Placental epithelial cell (primary cell): ENCODE data around the gene DKK3. TPM values are rescaled to one million over a fixed set of nuclear protein-coding genes. Genes with fewer than 3 reads are reported as not detected.

ENCODE experiments used
- total RNA-seq: library from RNA; depleted of rRNA; stranded (reverse); fragments of >200 nt; gene quantifications from 2 replicates; pipeline ENCODE4 v1.2.3, GENCODE V29; 2012

Gene DKK3
- total RNA-seq = 770 and 1,126 TPM in 2 replicates

DNA sequence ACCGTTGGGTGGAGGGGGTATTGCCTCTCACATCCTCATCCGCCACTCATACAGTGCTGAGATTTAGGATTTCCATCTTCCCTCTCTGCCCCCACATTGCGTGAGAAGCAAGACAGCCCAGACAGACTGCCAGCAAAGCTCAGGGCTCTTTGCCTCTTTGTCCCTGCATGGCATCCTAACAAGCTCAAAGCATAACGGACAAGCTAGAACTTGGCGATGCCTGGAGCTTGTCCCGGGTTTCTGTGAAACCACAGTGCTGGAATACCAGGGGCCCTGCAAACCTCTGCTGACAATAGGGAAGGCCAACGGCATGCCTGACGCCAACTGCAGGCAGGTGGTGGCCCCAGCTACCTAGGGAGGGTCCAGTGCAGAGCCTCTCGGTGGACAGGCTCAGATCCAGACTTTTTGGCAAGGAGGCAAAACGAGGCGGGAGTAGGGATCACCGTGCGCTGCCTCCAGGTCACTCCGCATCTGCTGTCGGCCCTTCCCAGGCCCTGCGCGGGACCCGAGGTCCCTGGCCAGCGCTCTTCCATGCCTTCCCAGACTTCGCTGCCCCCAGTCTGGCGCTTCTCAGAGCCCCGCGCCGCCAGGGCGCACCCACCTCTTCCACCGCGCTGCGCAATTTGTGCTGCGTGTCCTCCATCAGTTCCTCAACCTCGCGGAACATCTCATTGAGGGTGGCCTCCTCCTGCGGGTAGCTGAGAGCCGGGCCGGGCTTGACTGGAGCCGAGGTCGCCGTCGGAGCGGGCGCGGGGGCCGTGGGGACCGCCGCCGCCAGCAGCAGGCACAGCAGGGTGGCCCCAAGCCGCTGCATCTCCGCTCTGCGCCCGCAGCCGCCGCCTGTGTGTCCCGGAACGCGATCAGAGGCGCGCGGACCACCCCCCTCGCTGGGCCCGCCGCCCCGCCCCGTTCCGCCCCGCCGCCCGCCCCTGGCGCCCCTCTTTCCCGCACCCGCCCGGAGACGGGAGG lies at the start of gene DKK3:
Gene DKK3 (minus strand): TSS at position 858 of the 969 bp plus-strand sequence. CDS start 44 bp downstream, at position 814.

Other genes with a start within 250 kb of the DKK3 start
- 70.4 and 89.9 TPM in 2 replicates for gene USP47, start 166.7 kb downstream of the DKK3 start, total RNA-seq
- gene MICAL2, start 102.0 kb upstream of the DKK3 start, total RNA-seq = 32.2 and 258 TPM in 2 replicates